GM19328 (cell line): Measurements from ENCODE around the gene FCGR3A.

Experiments
- ATAC-seq: cut with Tn5 transposase; IDR thresholded peaks from one replicate; pipeline ENCODE4 v1.9.1; 2021; ENCODE audit warnings: mild to moderate bottlenecking, moderate library complexity; ENCODE audit not compliant: unreplicated experiment

FCGR3A gene

DNA sequence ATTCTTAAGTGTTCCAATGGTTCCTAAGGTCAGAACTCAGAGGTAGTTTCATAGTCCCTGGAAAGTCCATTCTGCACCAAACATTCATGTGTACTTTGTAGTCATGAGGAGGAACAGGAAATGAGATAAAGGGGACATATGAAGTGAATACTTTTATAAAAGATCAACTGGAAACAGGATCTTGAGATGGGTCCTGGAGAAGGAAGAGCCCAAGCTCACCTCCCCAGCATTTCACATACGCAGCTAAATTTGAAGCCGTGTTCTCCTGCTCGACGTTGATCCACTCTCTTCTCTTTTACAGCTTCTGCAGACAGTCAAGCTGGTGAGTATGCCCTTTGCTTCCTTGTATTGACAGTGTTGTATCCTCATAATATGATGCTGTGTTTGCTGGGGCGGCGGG, 43.9 kb downstream of the FCGR3A start:
- no peak for ATAC-seq

- ATAC-seq: no peak
Observed at GRCh38 chr1:161503394-161503748, 46.2 kb downstream of the FCGR3A start.

DNA sequence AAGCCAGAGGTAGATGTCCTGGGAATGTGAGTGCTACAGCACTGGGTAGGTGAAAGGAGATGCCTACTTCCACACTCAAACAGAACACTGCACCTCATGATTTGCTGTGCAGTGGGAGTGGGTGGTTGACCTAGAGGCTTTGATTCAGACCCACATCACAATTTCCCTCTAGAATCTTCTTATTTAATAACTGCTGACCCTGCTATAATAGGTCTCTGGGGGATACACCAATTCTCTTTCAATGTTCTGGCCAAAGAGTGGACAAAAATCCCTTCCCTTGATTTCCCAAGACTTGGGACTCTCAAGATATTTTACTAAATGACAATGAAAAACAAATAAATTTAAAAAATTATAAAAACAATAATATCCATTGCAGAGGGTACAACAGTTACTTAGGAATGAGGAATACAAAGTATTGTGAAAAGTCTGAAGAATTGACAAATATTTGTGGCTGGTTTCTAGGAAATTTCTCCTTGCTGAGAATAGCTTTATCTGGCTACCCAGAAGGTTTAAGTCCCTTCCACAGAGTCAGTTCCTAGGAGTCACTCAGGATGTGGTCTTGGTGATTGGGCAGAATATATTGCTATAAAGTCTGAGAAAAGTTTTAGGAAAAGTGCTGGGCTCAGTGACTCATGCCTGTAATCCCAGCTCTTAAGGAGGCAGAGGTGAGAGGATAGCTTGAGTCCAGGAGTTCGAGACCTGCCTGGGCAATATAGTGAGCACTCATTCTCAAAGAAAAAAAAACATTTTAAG, 46.8 kb downstream of the FCGR3A start:
- ATAC-seq: no peak

DNA sequence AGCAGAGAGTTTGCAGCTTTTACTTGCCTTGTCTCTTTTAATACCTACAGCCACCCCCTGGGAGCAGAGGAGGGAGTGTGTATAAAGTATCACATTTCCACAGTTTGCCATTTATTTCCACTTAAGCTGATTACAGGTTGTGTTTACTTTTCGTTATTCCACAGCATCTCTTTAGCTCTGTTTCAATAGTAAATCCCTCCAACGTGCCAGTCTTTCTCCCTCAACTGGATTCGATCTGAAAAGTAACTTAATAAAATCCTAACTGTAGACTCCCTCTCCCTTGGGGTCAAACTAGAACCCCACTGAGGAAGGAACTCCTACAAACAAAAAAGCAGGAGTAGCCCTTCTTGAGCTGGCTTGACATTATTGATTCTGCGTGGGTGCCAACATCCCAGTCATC, 47.4 kb downstream of the FCGR3A start:
- no peak for ATAC-seq

GRCh38 chr1:161501234-161501633, 48.4 kb downstream of the FCGR3A start:
- no peak for ATAC-seq

GRCh38 chr1:161499099-161500039, 50.2 kb downstream of the FCGR3A start:
- ATAC-seq: no peak

GRCh38 chr1:161498646-161499045, 51.0 kb downstream of the FCGR3A start:
- ATAC-seq: no peak

DNA sequence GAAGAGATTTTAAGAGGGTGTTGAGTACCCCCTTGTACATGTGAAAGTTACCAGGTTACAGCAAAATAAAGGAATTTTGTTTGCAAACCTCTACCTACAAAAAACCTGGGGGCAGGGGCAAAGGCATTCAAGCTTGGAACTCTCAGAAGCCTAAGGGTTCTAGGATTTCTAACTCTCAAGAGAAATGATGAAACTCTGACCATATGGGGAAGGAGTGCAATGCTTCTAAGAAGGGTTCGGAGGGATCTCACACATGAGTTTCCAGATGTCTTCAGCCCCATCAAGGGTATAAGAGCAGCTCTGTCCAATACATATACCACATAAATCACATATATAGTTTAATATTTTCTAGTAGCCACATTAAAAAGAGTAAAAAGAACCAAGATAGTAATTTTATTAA, 51.7 kb downstream of the FCGR3A start:
- ATAC-seq: no peak

- ATAC-seq: no peak
Observed at GRCh38 chr1:161495490-161495889, 54.1 kb downstream of the FCGR3A start.

GRCh38 chr1:161494091-161494735, 55.4 kb downstream of the FCGR3A start:
- ATAC-seq: no peak

- ATAC-seq: no peak
Observed at GRCh38 chr1:161492827-161493226, 56.8 kb downstream of the FCGR3A start.
